ENCODE measurements around the gene ST6GALNAC6. TPM values are rescaled to one million over a fixed set of nuclear protein-coding genes. Genes with fewer than 3 reads are reported as not detected.

ST6GALNAC6 gene
- polyA plus RNA-seq, 1 experiment: 40.6 TPM

DNA sequence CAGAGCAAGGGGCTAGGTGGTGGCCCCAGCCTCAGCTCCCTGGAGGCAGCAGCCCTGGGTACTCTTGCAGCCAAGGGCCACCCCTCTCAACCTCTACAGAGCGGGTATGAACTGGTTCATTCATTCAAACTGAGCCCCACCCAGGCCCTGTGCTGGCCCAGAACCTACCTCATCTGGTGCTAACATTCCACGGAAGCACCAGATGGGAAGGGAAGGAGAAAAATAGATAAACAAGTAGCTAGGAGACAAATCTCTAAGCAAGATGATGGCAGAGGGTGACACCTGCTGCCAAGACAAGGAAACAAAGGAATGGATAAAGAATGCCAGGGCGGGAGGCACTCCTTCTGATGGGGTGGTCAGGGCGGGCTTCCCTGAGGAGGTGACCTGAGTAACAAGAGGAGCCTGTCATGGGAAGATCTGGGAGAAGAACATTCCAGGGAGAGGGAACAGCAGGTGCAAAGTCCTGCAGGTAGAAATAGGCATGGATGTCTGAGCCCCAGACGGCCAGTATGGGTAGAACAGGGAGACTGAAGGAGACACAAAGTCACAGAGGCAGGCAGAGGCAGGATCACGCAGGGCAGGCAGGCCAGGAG lies 11.3 kb upstream of the ST6GALNAC6 start:
- Histone ChIP-seq H3K27me3 (ENCODE audit: control insufficient read depth, insufficient read depth, low read length) (no peaks in the 10 kb centered on the region), H3K27ac (ENCODE audit: low read depth, low read length) (no peak overlapping the region), H3K9me3 (ENCODE audit: control insufficient read depth, insufficient read depth, low read length) (no peaks in the 10 kb centered on the region), H3K4me3 (ENCODE audit: low read depth, low read length) (no peak overlapping the region)
- DNase-seq (ENCODE audit: low read depth, low spot score): no peak
- CTCF ChIA-PET: interaction anchor here (1.0 kb wide), 1 partner anchor 32 kb away, joined by 3 read pairs; no protein-coding TSS in a partner anchor
- POLR2A ChIA-PET: no interaction called here
- TF ChIP-seq, protein P1, sequence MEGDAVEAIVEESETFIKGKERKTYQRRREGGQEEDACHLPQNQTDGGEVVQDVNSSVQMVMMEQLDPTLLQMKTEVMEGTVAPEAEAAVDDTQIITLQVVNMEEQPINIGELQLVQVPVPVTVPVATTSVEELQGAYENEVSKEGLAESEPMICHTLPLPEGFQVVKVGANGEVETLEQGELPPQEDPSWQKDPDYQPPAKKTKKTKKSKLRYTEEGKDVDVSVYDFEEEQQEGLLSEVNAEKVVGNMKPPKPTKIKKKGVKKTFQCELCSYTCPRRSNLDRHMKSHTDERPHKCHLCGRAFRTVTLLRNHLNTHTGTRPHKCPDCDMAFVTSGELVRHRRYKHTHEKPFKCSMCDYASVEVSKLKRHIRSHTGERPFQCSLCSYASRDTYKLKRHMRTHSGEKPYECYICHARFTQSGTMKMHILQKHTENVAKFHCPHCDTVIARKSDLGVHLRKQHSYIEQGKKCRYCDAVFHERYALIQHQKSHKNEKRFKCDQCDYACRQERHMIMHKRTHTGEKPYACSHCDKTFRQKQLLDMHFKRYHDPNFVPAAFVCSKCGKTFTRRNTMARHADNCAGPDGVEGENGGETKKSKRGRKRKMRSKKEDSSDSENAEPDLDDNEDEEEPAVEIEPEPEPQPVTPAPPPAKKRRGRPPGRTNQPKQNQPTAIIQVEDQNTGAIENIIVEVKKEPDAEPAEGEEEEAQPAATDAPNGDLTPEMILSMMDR (IDR thresholded peaks at IDR 0.05; ENCODE audit: low read depth, low read length): no peak

DNA sequence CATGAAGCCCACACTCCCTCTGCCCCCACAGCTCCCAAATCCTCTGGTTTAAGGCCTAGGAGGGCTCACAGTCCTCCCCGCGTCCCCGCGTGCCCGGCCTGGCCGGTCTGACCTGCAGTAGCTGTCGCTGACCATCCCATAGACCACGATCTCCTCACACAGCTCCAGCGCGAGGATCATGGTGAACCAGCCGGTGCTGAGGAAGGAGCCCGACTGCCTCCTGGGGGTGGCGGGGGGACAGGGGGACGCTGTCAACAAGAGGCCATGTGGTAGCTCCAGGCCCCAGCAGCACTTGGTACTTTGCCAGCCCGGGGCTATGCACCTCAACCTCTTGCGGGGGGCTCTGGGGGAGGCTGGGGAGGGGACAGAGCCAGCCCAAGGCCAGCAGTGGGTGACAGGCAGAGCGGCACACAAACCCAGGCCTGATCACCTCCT lies 10.5 kb upstream of the ST6GALNAC6 start:
- Histone ChIP-seq H3K9me3 (ENCODE audit: control insufficient read depth, insufficient read depth, low read length) (no peaks in the 10 kb centered on the region), H3K4me3 (ENCODE audit: low read depth, low read length) (no peak overlapping the region), H3K27ac (ENCODE audit: low read depth, low read length) (no peak overlapping the region), H3K27me3 (ENCODE audit: control insufficient read depth, insufficient read depth, low read length) (no peaks in the 10 kb centered on the region)
- DNase-seq (ENCODE audit: low read depth, low spot score): no peak
- CTCF ChIA-PET: no interaction called here
- POLR2A ChIA-PET: no interaction called here
- TF ChIP-seq, protein P1 (IDR thresholded peaks at IDR 0.05; ENCODE audit: low read depth, low read length): no peak

DNA sequence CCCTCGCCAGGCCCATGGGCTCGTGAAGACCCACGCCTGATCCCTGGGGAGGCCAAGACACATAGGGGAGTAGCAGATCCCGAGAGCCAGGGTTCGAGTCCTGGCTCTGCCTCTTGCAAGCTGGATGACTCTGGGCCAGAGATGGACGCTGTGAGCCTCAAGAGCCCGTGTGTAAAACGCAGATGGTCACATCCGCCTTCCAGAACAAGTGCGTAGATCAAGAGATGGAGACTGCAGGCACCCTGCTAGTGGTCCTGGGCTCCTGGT lies 9.2 kb upstream of the ST6GALNAC6 start:
- H3K27ac ChIP-seq (ENCODE audit: low read depth, low read length): no peak overlapping the region
- no peaks in the 10 kb centered on the region for H3K27me3 ChIP-seq (ENCODE audit: control insufficient read depth, insufficient read depth, low read length)
- TF ChIP-seq, protein P1 (IDR thresholded peaks at IDR 0.05; ENCODE audit: low read depth, low read length): no peak
- no peak for DNase-seq (ENCODE audit: low read depth, low spot score)
- H3K9me3 ChIP-seq (ENCODE audit: control insufficient read depth, insufficient read depth, low read length): no peaks in the 10 kb centered on the region
- H3K4me3 ChIP-seq (ENCODE audit: low read depth, low read length): no peak overlapping the region
- ChIA-PET POLR2A (no interaction called here), CTCF (no interaction called here)

DNA sequence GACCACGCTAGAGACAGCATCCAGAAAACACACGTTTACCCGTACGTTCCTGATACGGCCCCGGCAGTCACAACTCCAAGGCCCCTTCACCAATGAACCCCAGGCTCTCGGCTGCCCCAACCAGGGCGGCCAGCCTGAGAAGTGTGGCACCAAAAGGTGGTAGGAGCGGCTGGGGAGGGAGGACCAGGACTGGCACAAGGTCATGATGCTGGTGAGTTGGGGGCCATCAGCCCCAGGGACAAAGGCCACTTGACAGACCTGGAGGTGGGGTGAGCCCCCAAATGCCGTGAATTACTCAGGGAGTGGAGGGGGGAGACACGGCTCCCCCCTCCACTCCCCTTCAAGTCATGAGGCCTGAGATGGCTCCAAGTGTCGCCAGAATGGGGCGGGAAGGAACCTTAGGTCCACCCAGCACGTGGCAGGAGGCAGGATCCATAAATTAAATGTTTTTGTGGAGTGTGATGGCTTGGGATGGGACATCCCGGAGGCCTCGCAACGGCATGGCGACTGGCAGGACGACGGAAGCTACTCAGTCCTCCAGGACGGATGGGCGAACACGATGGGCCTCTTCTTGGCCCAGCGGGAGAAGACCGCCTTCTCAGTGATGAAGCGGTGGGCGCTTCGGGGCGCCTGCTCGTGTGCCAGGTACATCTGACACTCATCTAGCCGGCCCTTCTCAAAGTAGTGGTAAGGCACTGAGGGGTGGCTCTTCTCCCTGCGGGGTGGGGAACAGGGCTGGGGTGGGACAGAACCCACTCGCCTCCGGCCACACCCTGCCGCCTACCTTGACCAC lies 8.7 kb upstream of the ST6GALNAC6 start:
- ChIA-PET POLR2A (no interaction called here), CTCF (no interaction called here)
- no peak overlapping the region for H3K4me3 ChIP-seq (ENCODE audit: low read depth, low read length)
- no peak for DNase-seq (ENCODE audit: low read depth, low spot score)
- H3K9me3 ChIP-seq (ENCODE audit: control insufficient read depth, insufficient read depth, low read length): no peaks in the 10 kb centered on the region
- TF ChIP-seq, protein P1 (IDR thresholded peaks at IDR 0.05; ENCODE audit: low read depth, low read length): no peak
- H3K27me3 ChIP-seq (ENCODE audit: control insufficient read depth, insufficient read depth, low read length): no peaks in the 10 kb centered on the region
- no peak overlapping the region for H3K27ac ChIP-seq (ENCODE audit: low read depth, low read length)

DNA sequence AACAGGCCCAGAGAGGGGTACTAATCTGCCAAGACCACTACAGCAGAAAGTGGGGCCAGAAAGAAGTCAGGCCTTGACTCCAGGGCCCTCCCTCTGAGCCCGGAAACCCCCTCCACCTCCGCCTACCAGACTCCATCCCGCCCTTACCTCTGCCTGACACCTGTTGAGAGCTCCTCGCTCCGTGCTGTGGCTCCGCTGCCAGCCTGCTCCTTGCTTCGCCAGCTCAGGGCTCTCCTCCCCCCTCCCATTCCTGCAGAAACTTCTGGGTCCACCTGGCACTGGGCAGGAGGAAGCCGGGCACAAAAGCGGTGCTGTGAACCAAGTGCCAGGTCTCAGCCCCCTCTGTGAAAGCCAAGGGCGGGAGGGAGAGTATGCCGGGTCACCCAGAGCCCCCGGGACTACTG lies 6.4 kb upstream of the ST6GALNAC6 start:
- no peaks in the 10 kb centered on the region for H3K27me3 ChIP-seq (ENCODE audit: control insufficient read depth, insufficient read depth, low read length)
- H3K4me3 ChIP-seq (ENCODE audit: low read depth, low read length): no peak overlapping the region
- H3K27ac ChIP-seq (ENCODE audit: low read depth, low read length): no peak overlapping the region
- TF ChIP-seq, protein P1 (IDR thresholded peaks at IDR 0.05; ENCODE audit: low read depth, low read length): no peak
- no peaks in the 10 kb centered on the region for H3K9me3 ChIP-seq (ENCODE audit: control insufficient read depth, insufficient read depth, low read length)
- no peak for DNase-seq (ENCODE audit: low read depth, low spot score)
- ChIA-PET CTCF (no interaction called here), POLR2A (interaction anchor here (0.6 kb wide), 1 partner anchor 109 kb away, joined by 3 read pairs; no protein-coding TSS in a partner anchor)
